ENCODE data around the gene IL2RG.

IL2RG gene

GRCh38 chrX:71068044-71068918 lies 43.1 kb downstream of the IL2RG start, which contains the start of gene SNX12:
TSS of gene SNX12 (minus strand) at chrX:71068334. CDS start at chrX:71068306, 28 bp downstream.
- peak within 1 kb of the TSS; percentile 80 for H3K27ac ChIP-seq (ENCODE audit: low read depth, low read length)
- H2AFZ ChIP-seq (ENCODE audit: low read length, unreplicated experiment) = peak within 1 kb of the TSS; percentile 96
- H3K79me2 ChIP-seq (ENCODE audit: control insufficient read depth, insufficient read depth, low read length, unreplicated experiment) = peaks cover 30% of the 10 kb centered on the region
- no peaks in the 10 kb centered on the region for H3K27me3 ChIP-seq (ENCODE audit: insufficient read depth, low read length)
- peaks cover 5% of the 10 kb centered on the region for H3K4me1 ChIP-seq (ENCODE audit: control insufficient read depth, insufficient read depth, low read length, unreplicated experiment)
- no peaks in the 10 kb centered on the region for H3K36me3 ChIP-seq (ENCODE audit: insufficient read depth, low read length)
- peak within 1 kb of the TSS; percentile 96 for H3K4me3 ChIP-seq (ENCODE audit: low read depth, low read length)

GRCh38 chrX:71067712-71068043 lies 43.7 kb downstream of the IL2RG start:
- Histone ChIP-seq H3K79me2 (ENCODE audit: control insufficient read depth, insufficient read depth, low read length, unreplicated experiment) (peaks cover 30% of the 10 kb centered on the region), H3K27me3 (ENCODE audit: insufficient read depth, low read length) (no peaks in the 10 kb centered on the region)

GRCh38 chrX:71067089-71067488 lies 44.3 kb downstream of the IL2RG start:
- H3K4me1 ChIP-seq (ENCODE audit: control insufficient read depth, insufficient read depth, low read length, unreplicated experiment) = peaks cover 5% of the 10 kb centered on the region
- peak overlapping the region; percentile 80 for H3K27ac ChIP-seq (ENCODE audit: low read depth, low read length)
- no peaks in the 10 kb centered on the region for H3K36me3 ChIP-seq (ENCODE audit: insufficient read depth, low read length)
- no peak overlapping the region for H2AFZ ChIP-seq (ENCODE audit: low read length, unreplicated experiment)
- H3K79me2 ChIP-seq (ENCODE audit: control insufficient read depth, insufficient read depth, low read length, unreplicated experiment) = peaks cover 30% of the 10 kb centered on the region
- no peaks in the 10 kb centered on the region for H3K27me3 ChIP-seq (ENCODE audit: insufficient read depth, low read length)
- peak overlapping the region; percentile 96 for H3K4me3 ChIP-seq (ENCODE audit: low read depth, low read length)

More at GRCh38 chrX:71067712-71068043, 43.7 kb downstream of the IL2RG start:
- peak overlapping the region; percentile 30 for H2AFZ ChIP-seq (ENCODE audit: low read length, unreplicated experiment)
- peak overlapping the region; percentile 96 for H3K4me3 ChIP-seq (ENCODE audit: low read depth, low read length)
- H3K27ac ChIP-seq (ENCODE audit: low read depth, low read length) = peak overlapping the region; percentile 80
- H3K4me1 ChIP-seq (ENCODE audit: control insufficient read depth, insufficient read depth, low read length, unreplicated experiment) = peaks cover 5% of the 10 kb centered on the region
- H3K36me3 ChIP-seq (ENCODE audit: insufficient read depth, low read length) = no peaks in the 10 kb centered on the region

- Histone ChIP-seq H2AFZ (ENCODE audit: low read length, unreplicated experiment) (no peak overlapping the region), H3K27me3 (ENCODE audit: insufficient read depth, low read length) (no peaks in the 10 kb centered on the region), H3K4me1 (ENCODE audit: control insufficient read depth, insufficient read depth, low read length, unreplicated experiment) (peaks cover 14% of the 10 kb centered on the region), H3K27ac (ENCODE audit: low read depth, low read length) (no peak overlapping the region), H3K79me2 (ENCODE audit: control insufficient read depth, insufficient read depth, low read length, unreplicated experiment) (peaks cover 9% of the 10 kb centered on the region), H3K4me3 (ENCODE audit: low read depth, low read length) (no peak overlapping the region), H3K36me3 (ENCODE audit: insufficient read depth, low read length) (0 out of 2 replicates have a peak, but pooled peaks cover 3% of the 10 kb centered on the region)
Measured at GRCh38 chrX:71060127-71060526, 51.2 kb downstream of the IL2RG start.

- Histone ChIP-seq H3K27me3 (ENCODE audit: insufficient read depth, low read length) (no peaks in the 10 kb centered on the region), H3K27ac (ENCODE audit: low read depth, low read length) (no peak overlapping the region; the same call in 1 of the 2 replicates), H3K4me1 (ENCODE audit: control insufficient read depth, insufficient read depth, low read length, unreplicated experiment) (peaks cover 14% of the 10 kb centered on the region), H2AFZ (ENCODE audit: low read length, unreplicated experiment) (no peak overlapping the region), H3K4me3 (ENCODE audit: low read depth, low read length) (no peak overlapping the region), H3K79me2 (ENCODE audit: control insufficient read depth, insufficient read depth, low read length, unreplicated experiment) (no peaks in the 10 kb centered on the region), H3K36me3 (ENCODE audit: insufficient read depth, low read length) (0 out of 2 replicates have a peak, but pooled peaks cover 3% of the 10 kb centered on the region)
Measured at GRCh38 chrX:71057848-71058530, 53.4 kb downstream of the IL2RG start.

All from ACC112 (cell line).